ENCODE results near the gene ACBD4.

Gene ACBD4

DNA sequence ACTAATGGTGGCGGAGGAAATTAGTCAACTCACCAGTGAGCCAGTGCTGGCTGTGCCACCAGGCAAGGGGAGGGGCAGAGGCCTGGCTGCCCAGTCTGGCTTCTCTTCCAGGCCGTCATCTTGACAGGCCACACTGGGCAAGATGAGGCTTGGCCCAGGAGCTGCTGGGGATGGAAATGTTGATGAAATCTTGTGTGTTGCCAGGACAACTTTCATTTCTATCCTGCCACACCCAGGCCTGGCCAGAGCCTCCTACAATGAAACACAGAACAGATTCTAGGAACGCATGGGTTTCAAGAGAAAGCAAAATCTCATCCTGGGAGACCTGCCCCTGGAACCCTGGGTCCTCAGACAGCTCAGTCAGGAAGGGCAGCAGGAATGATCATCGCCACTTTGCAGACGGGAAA is 35.4 kb downstream of the ACBD4 start:
- TF ChIP-seq, protein P1, sequence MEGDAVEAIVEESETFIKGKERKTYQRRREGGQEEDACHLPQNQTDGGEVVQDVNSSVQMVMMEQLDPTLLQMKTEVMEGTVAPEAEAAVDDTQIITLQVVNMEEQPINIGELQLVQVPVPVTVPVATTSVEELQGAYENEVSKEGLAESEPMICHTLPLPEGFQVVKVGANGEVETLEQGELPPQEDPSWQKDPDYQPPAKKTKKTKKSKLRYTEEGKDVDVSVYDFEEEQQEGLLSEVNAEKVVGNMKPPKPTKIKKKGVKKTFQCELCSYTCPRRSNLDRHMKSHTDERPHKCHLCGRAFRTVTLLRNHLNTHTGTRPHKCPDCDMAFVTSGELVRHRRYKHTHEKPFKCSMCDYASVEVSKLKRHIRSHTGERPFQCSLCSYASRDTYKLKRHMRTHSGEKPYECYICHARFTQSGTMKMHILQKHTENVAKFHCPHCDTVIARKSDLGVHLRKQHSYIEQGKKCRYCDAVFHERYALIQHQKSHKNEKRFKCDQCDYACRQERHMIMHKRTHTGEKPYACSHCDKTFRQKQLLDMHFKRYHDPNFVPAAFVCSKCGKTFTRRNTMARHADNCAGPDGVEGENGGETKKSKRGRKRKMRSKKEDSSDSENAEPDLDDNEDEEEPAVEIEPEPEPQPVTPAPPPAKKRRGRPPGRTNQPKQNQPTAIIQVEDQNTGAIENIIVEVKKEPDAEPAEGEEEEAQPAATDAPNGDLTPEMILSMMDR (IDR thresholded peaks at IDR 0.05; ENCODE audit: insufficient read depth, low read length, poor library complexity, severe bottlenecking), result no peak

DNA sequence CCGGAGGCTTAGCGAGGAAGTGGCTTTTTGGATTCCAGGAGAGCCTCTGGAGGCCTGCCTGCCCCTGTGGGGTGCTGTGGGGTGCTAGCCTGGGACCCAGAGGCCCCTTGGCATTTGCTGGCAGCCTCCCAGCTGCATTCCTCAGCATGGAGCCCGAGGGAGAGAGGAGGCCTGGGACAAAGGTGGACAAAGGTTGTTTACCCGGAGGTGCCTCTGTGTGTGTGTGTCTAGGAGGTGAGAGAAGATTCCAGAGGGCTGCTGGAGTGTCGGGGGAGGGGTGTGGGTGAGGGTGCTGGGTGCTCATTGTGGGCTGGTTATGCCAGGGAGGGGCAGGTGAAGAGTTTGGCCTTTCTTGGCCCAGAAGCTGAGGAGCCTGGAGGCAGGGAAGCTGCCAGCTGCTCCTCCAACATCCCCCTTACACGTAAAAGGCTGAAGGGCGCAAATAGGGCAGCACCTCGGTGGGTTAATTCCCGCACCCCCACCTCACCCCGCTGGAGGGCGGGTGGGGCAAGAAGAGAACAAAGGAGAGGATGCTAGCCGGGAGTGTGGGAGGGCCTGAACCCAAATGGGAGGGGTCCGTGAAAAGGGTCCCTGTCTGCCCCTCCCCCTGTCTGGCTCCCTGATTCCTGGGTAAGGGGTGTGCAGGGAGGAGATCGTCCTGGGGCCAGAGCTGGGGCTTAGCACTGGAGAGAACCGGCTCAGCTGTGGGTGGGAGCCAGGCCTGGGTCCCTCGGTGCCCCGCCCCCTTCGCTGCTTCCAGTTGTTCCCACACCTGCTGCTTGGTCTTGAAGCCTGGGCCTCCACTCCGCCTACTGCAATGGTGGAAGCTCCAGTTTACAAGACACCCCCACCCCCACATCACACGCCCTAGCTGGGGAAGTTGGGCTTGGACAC is 36.1 kb downstream of the ACBD4 start:
- no peaks in the 10 kb centered on the region for H3K27me3 ChIP-seq (replicated peaks; ENCODE audit: control insufficient read depth, insufficient read depth, low read length)
- no peak for DNase-seq (ENCODE audit: extremely low read depth, insufficient read length)
- H3K4me3 ChIP-seq (replicated peaks; ENCODE audit: low read depth, low read length), result no peak overlapping the region
- TF ChIP-seq, protein P1 (IDR thresholded peaks at IDR 0.05; ENCODE audit: insufficient read depth, low read length, poor library complexity, severe bottlenecking), result no peak
- peaks cover 2% of the 10 kb centered on the region for H3K36me3 ChIP-seq (ENCODE audit: control insufficient read depth, insufficient read depth, low read length)

More for the DNA sequence above, 35.4 kb downstream of the ACBD4 start:
- H3K36me3 ChIP-seq (ENCODE audit: control insufficient read depth, insufficient read depth, low read length), result peaks cover 2% of the 10 kb centered on the region
- no peak for DNase-seq (ENCODE audit: extremely low read depth, insufficient read length)
- no peak overlapping the region for H3K4me3 ChIP-seq (replicated peaks; ENCODE audit: low read depth, low read length)
- no peaks in the 10 kb centered on the region for H3K27me3 ChIP-seq (replicated peaks; ENCODE audit: control insufficient read depth, insufficient read depth, low read length)

DNA sequence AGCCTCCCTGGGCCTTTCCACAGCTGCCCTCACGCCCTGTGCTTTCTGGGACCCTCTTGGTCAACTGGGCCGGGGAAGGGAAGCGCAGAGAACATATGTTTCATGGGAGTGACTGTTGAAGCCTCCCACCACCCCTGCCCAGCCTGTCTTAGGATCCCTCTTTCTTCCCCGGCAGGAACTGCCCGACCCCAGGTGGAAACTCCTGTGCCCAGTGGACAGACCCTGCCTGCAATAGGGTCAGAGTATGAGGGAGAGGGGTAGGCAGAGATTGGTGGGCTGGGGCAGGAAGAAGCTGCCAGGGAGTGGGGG is 36.7 kb downstream of the ACBD4 start:
- H3K27me3 ChIP-seq (replicated peaks; ENCODE audit: control insufficient read depth, insufficient read depth, low read length), result no peaks in the 10 kb centered on the region
- no peak overlapping the region for H3K4me3 ChIP-seq (replicated peaks; ENCODE audit: low read depth, low read length)
- H3K36me3 ChIP-seq (ENCODE audit: control insufficient read depth, insufficient read depth, low read length), result peaks cover 2% of the 10 kb centered on the region
- DNase-seq (ENCODE audit: extremely low read depth, insufficient read length), result no peak
- TF ChIP-seq, protein P1 (IDR thresholded peaks at IDR 0.05; ENCODE audit: insufficient read depth, low read length, poor library complexity, severe bottlenecking), result no peak

DNA sequence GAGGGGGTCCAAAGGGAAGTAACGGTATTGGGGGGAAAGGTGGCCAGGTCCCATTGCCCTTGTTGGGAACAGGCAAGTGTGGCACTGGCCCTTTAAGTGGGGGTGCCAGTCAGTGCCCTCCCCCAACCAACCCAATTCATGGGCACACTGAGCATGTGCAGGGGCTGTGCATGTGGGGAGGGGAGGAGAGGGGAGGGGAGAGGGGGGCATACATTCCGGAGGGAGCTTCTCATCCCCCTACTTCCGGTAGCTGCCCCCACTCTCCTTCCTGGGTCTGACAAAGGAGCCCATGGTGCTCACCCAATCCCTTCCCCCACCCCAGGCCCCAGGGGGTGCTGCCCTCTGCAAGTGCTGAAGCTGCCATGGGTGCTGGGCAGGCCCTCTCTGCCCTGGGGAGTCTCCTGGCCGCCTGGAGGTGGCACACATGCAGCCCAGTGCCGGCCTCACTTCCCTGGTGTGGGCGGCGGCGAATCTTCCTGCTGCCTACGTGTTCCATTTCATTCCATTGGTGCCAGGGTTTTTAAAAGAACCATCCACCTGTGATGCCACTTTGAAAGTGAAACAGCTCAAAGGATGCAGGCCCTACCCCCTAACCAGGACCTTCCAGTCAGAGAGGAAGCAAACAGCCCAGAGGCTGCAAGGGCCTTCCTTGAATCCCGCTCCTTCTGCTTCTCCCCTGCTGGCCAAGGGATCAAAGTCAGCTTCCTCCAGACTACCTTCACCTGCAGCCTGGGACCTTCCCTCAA is 37.2 kb downstream of the ACBD4 start:
- peaks cover 2% of the 10 kb centered on the region for H3K36me3 ChIP-seq (ENCODE audit: control insufficient read depth, insufficient read depth, low read length)
- H3K4me3 ChIP-seq (replicated peaks; ENCODE audit: low read depth, low read length), result peak overlapping the region; percentile 45
- no peaks in the 10 kb centered on the region for H3K27me3 ChIP-seq (replicated peaks; ENCODE audit: control insufficient read depth, insufficient read depth, low read length)
- TF ChIP-seq, protein P1 (IDR thresholded peaks at IDR 0.05; ENCODE audit: insufficient read depth, low read length, poor library complexity, severe bottlenecking), result peak; percentile 5
- peak; percentile 65 for DNase-seq (ENCODE audit: extremely low read depth, insufficient read length)

DNA sequence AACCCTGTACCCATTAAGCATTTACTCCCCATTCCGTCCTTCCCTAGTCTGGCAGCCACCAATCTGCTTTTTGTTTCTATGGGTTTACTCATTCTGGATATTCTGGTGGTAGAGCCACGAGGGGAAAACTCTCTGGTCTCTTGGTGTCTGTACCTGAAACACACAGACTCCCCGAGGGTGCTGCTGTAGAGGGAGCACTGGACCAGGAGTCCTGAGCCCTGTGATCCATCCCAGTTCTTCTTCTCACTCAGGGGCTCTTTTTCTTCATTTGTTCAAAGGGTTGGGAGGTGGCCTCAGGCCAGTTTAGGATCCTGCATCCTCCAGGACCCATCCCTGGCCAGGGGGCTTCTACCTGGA is 40.2 kb downstream of the ACBD4 start:
- TF ChIP-seq, protein P1 (IDR thresholded peaks at IDR 0.05; ENCODE audit: insufficient read depth, low read length, poor library complexity, severe bottlenecking), result no peak
- Histone ChIP-seq H3K4me3 (replicated peaks; ENCODE audit: low read depth, low read length) (no peak overlapping the region), H3K36me3 (ENCODE audit: control insufficient read depth, insufficient read depth, low read length) (no peaks in the 10 kb centered on the region), H3K27me3 (replicated peaks; ENCODE audit: control insufficient read depth, insufficient read depth, low read length) (no peaks in the 10 kb centered on the region)
- no peak for DNase-seq (ENCODE audit: extremely low read depth, insufficient read length)
